ENCODE measurements around the gene TOB1. TPM values are rescaled to one million over a fixed set of nuclear protein-coding genes. Genes with fewer than 3 reads are reported as not detected.

TOB1 gene
- total and polyA plus RNA-seq, 2 donors (not counting 1 experiment from before 2014, with no cell fraction given) = 23.3 to 28.9 TPM

DNA sequence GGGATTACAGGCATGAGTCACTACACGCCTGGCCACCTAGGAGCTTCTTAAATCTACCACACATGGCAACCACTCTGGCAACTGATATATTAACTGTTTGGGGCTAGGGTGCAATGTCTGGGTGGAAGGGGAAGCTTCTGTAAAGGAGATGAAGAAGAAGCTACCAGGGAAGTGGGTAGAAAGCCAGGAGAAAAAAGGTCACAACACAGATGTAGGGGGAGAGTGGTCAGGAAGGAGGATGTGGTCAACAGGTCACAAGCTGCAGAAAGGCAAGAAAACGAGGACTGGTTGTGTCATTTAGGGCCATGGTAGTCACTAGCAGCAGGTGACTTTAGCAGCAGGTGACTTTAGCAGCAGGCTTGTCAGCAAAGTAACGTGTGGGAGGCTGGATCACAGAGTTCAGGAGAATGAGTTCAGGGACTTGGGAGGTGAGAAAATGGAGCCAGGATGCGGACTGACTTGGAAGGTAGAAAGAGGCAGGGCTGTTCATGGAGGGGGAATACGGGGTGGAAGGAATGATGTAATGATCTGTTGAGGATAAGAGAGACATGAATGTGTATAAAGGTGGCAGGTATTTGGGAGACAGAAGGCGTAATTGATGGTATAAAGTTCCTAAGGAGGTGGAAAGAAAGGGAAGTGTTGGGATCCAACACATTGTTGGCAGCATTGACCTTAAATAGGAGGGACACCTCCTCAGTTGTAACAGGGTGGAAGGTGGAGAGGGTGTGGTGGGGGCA lies 47.1 kb downstream of the TOB1 start:
- Mint-ChIP-seq H3K4me3 (no peak overlapping the region), H3K27ac (no peak overlapping the region), H3K4me1 (peaks cover 5% of the 10 kb centered on the region), H3K27me3 (peaks cover 32% of the 10 kb centered on the region), H3K9me3 (ENCODE audit: insufficient read depth) (peaks cover 6% of the 10 kb centered on the region)
- ChIA-PET CTCF (interaction anchor here (1.1 to 2.3 kb wide), 3 partner anchors 13 to 65 kb away, joined by 3 to 12 read pairs (median 6); no protein-coding TSS in a partner anchor), POLR2A (no interaction called here)
- H3K9me3 ChIP-seq (ENCODE audit: control extremely low read depth in 1 of 3, control insufficient read depth in 2 of 3, insufficient read depth in 1 of 3, low read length in 2 of 3) = no peaks in the 10 kb centered on the region
- TF ChIP-seq, protein P1, sequence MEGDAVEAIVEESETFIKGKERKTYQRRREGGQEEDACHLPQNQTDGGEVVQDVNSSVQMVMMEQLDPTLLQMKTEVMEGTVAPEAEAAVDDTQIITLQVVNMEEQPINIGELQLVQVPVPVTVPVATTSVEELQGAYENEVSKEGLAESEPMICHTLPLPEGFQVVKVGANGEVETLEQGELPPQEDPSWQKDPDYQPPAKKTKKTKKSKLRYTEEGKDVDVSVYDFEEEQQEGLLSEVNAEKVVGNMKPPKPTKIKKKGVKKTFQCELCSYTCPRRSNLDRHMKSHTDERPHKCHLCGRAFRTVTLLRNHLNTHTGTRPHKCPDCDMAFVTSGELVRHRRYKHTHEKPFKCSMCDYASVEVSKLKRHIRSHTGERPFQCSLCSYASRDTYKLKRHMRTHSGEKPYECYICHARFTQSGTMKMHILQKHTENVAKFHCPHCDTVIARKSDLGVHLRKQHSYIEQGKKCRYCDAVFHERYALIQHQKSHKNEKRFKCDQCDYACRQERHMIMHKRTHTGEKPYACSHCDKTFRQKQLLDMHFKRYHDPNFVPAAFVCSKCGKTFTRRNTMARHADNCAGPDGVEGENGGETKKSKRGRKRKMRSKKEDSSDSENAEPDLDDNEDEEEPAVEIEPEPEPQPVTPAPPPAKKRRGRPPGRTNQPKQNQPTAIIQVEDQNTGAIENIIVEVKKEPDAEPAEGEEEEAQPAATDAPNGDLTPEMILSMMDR (IDR thresholded peaks at IDR 0.05) = no peak
- TF ChIP-seq EZH2 (IDR thresholded peaks at IDR 0.05; ENCODE audit: borderline replicate concordance, insufficient read depth, low read depth, low read length, poor library complexity, severe bottlenecking) = no peak
- no peak overlapping the region for H3K9ac ChIP-seq (ENCODE audit: low read length)
- no peak overlapping the region for H3K4me3 ChIP-seq (ENCODE audit: control extremely low read depth in 1 of 5, extremely low read depth in 1 of 5, insufficient read depth in 1 of 5, low read depth in 2 of 5, low read length in 4 of 5)
- intact Hi-C loops (cut with micrococcal nuclease) = no loop called here
- H3K36me3 ChIP-seq (replicated peaks in 1 of 2; ENCODE audit: control extremely low read depth in 1 of 2, control insufficient read depth in 1 of 2, extremely low read depth in 1 of 2, insufficient read depth in 2 of 2, low read length in 1 of 2) = no peaks in the 10 kb centered on the region
- no peak overlapping the region for H2AFZ ChIP-seq (ENCODE audit: insufficient read depth, low read depth, low read length, poor library complexity, severe bottlenecking)
- H3K4me2 ChIP-seq (replicated peaks; ENCODE audit: low read depth, low read length, poor library complexity, severe bottlenecking) = no peak overlapping the region
- H3K4me1 ChIP-seq (ENCODE audit: control insufficient read depth in 2 of 2, insufficient read depth in 2 of 2, low read length in 2 of 2) = peaks cover 0 to 7% of the 10 kb centered on the region in 2 donors
- no peak overlapping the region for H3K27ac ChIP-seq (ENCODE audit: low read length in 2 of 2)
- DNase-seq = no peak
- no peaks in the 10 kb centered on the region for H3K79me2 ChIP-seq (ENCODE audit: control insufficient read depth, insufficient read depth, low read length)
- peaks cover 0 to 8% (median 4%) of the 10 kb centered on the region in 4 experiments for H3K27me3 ChIP-seq (replicated peaks in 1 of 4; ENCODE audit: control extremely low read depth in 1 of 4, control insufficient read depth in 3 of 4, insufficient read depth in 4 of 4, low read length in 3 of 4)
- 68% methylated on average over 4 of the region's 6 CpGs for WGBS (ENCODE audit: insufficient coverage)
- no peak for ATAC-seq (ENCODE audit: low read depth)
- no peaks in the 10 kb centered on the region for H4K20me1 ChIP-seq (ENCODE audit: control insufficient read depth, insufficient read depth, low read length, poor library complexity, severe bottlenecking)

DNA sequence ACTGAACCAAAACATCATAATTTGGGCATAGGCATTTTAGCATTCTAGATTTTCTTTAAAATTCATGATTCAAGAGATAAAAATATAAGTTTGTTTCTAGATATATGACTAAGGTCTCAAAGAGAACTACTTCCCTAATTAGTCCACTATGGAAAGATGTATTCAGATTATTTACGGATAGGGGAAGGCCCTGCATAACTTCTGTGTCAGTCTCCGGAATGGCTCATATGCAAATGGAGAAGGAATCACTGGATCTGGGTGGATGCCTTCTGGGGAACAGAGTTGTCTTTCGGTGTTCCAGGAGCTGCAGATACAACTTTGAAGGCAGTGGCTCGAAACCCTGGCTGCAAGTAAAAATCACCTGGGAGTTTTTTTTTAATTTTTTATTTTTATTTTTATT lies 47.9 kb downstream of the TOB1 start:
- ChIA-PET CTCF (interaction anchor here (1.1 to 2.3 kb wide), 3 partner anchors 12 to 66 kb away, joined by 3 to 12 read pairs (median 6); no protein-coding TSS in a partner anchor), POLR2A (no interaction called here)
- Mint-ChIP-seq H3K4me3 (no peak overlapping the region), H3K9me3 (ENCODE audit: insufficient read depth) (peaks cover 2% of the 10 kb centered on the region), H3K4me1 (peaks cover 5% of the 10 kb centered on the region), H3K27ac (no peak overlapping the region), H3K27me3 (peaks cover 30% of the 10 kb centered on the region)
- no peaks in the 10 kb centered on the region for H3K79me2 ChIP-seq (ENCODE audit: control insufficient read depth, insufficient read depth, low read length)
- whole genome bisulfite sequencing (ENCODE audit: insufficient coverage) = 93% methylated on average over 3 of the region's 4 CpGs
- H3K9ac ChIP-seq (ENCODE audit: low read length) = no peak overlapping the region
- H3K27me3 ChIP-seq (replicated peaks in 1 of 4; ENCODE audit: control extremely low read depth in 1 of 4, control insufficient read depth in 3 of 4, insufficient read depth in 4 of 4, low read length in 3 of 4) = peaks cover 0 to 8% (median 4%) of the 10 kb centered on the region in 4 experiments
- no peak overlapping the region for H3K27ac ChIP-seq (ENCODE audit: low read length in 2 of 2)
- H3K4me1 ChIP-seq (ENCODE audit: control insufficient read depth in 2 of 2, insufficient read depth in 2 of 2, low read length in 2 of 2) = peaks cover 0 to 7% of the 10 kb centered on the region in 2 donors
- H3K9me3 ChIP-seq (ENCODE audit: control extremely low read depth in 1 of 3, control insufficient read depth in 2 of 3, insufficient read depth in 1 of 3, low read length in 2 of 3) = no peaks in the 10 kb centered on the region
- intact Hi-C loops (cut with micrococcal nuclease) = no loop called here
- H3K4me2 ChIP-seq (replicated peaks; ENCODE audit: low read depth, low read length, poor library complexity, severe bottlenecking) = no peak overlapping the region
- H2AFZ ChIP-seq (ENCODE audit: insufficient read depth, low read depth, low read length, poor library complexity, severe bottlenecking) = no peak overlapping the region
- H3K4me3 ChIP-seq (ENCODE audit: control extremely low read depth in 1 of 5, extremely low read depth in 1 of 5, insufficient read depth in 1 of 5, low read depth in 2 of 5, low read length in 4 of 5) = no peak overlapping the region
- ATAC-seq (ENCODE audit: low read depth) = no peak
- TF ChIP-seq, protein P1 (IDR thresholded peaks at IDR 0.05) = no peak
- TF ChIP-seq EZH2 (IDR thresholded peaks at IDR 0.05; ENCODE audit: borderline replicate concordance, insufficient read depth, low read depth, low read length, poor library complexity, severe bottlenecking) = no peak
- no peaks in the 10 kb centered on the region for H3K36me3 ChIP-seq (replicated peaks in 1 of 2; ENCODE audit: control extremely low read depth in 1 of 2, control insufficient read depth in 1 of 2, extremely low read depth in 1 of 2, insufficient read depth in 2 of 2, low read length in 1 of 2)
- no peak for DNase-seq
- no peaks in the 10 kb centered on the region for H4K20me1 ChIP-seq (ENCODE audit: control insufficient read depth, insufficient read depth, low read length, poor library complexity, severe bottlenecking)
